Bronchial epithelial cell (primary cell): Measurements from ENCODE around the gene KRR1. TPM values are rescaled to one million over a fixed set of nuclear protein-coding genes. Genes with fewer than 3 reads are reported as not detected.

Experiments
- DNase-seq: peaks from one replicate; pipeline ENCODE4 v3.0.0-alpha.2; 2010; ENCODE audit warnings: low read depth
- FAIRE-seq: peaks from 2 replicates; lab custom pipeline; 2011; peaks lifted over from hg19 to GRCh38; lab: Jason Lieb, UNC
- H3K27me3 ChIP-seq: 2 replicates; pipeline ENCODE4 v1.5.1; 2011; ENCODE audit warnings: low read length; ENCODE audit not compliant: control insufficient read depth, insufficient read depth
- H3K36me3 ChIP-seq: 2 replicates; pipeline ENCODE4 v1.5.1; 2011; ENCODE audit warnings: low read length; ENCODE audit not compliant: control insufficient read depth, insufficient read depth
- H3K4me3 ChIP-seq: 2 replicates; pipeline ENCODE4 v1.5.1; 2011; ENCODE audit warnings: mild to moderate bottlenecking, low read depth, low read length, control low read depth
- CTCF ChIP-seq: IDR thresholded peaks from 2 replicates; pipeline ENCODE4 v1.5.1; 2011; ENCODE audit warnings: mild to moderate bottlenecking, moderate library complexity, low read length, control low read depth, inconsistent platforms; ENCODE audit not compliant: insufficient read depth, severe bottlenecking
- total RNA-seq: library from RNA; depleted of rRNA; stranded (reverse); fragments of >200 nt; gene quantifications from 2 replicates; pipeline ENCODE4 v1.2.1, GENCODE V29; 2014

KRR1 gene
- total RNA-seq, 1 donor from 2014 or later: 30.8 TPM

- FAIRE-seq (no peak), DNase-seq (peak; percentile 97)
- Histone ChIP-seq H3K36me3 (no peaks in the 10 kb centered on the region), H3K27me3 (no peaks in the 10 kb centered on the region), H3K4me3 (peak within 1 kb of the TSS; percentile 20)
- no peak for TF ChIP-seq CTCF
Measured at GRCh38 chr12:75480469-75480949, 30.9 kb downstream of the KRR1 start, which contains the start of gene GLIPR1. Gene GLIPR1 (plus strand): TSS chr12:75480755. CDS start chr12:75480881, 126 bp downstream.

DNA sequence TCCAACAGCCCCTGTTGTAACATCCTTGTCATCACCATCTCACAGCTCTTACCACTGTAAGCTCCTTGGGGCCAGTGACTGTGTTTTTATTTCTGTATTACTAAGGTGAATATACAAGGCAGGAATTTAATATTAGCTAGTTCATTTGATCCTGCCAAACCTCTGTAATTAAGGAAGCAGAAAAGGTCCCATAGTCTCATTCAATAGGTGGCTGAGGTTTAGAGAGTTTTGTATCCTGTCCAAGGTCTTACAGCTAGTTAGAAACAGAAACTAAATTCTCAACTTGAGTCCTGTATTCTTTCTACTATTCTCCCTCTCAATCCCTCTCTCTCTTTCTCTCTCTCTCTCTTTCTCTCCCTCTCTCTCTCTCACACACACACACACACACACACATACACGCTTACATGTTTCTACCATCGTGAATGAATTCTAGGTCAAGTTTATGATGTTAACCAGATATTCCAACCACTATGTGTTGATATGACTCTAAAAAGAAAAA is 31.4 kb downstream of the KRR1 start:
- Histone ChIP-seq H3K36me3 (no peaks in the 10 kb centered on the region), H3K4me3 (no peak overlapping the region), H3K27me3 (no peaks in the 10 kb centered on the region)
- no peak for TF ChIP-seq CTCF
- no peak for FAIRE-seq
- peak; percentile 37 for DNase-seq

- TF ChIP-seq CTCF: no peak
- Histone ChIP-seq H3K36me3 (no peaks in the 10 kb centered on the region), H3K27me3 (no peaks in the 10 kb centered on the region), H3K4me3 (no peak overlapping the region)
- FAIRE-seq: no peak
- DNase-seq: peak; percentile 42
Measured at GRCh38 chr12:75478116-75478794, 33.2 kb downstream of the KRR1 start.

- H3K4me3 ChIP-seq: no peak overlapping the region
- TF ChIP-seq CTCF: no peak
- no peak for FAIRE-seq
- no peaks in the 10 kb centered on the region for H3K36me3 ChIP-seq
- no peaks in the 10 kb centered on the region for H3K27me3 ChIP-seq
- no peak for DNase-seq
Measured at GRCh38 chr12:75477137-75477536, 34.3 kb downstream of the KRR1 start.

DNA sequence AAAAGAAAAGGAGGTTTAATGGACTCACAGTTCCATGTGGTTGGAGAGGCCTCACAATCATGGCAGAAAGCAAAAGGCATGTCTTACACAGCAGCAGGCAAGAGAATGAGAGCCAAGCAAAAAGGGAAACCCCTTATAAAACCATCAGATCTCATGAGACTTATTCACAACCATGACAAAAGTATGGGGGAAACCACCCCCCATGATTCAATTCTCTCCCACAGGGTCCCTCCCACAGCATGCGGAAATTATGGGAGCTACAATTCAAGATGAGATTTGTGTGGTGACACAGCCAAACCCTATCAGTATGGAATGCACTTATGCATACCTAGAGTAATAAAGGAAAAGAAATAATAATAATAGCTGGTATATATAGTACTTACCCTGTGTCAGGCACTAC is 35.3 kb downstream of the KRR1 start:
- no peak for TF ChIP-seq CTCF
- FAIRE-seq (no peak), DNase-seq (no peak)
- no peak overlapping the region for H3K4me3 ChIP-seq
- H3K36me3 ChIP-seq: no peaks in the 10 kb centered on the region
- H3K27me3 ChIP-seq: no peaks in the 10 kb centered on the region

DNA sequence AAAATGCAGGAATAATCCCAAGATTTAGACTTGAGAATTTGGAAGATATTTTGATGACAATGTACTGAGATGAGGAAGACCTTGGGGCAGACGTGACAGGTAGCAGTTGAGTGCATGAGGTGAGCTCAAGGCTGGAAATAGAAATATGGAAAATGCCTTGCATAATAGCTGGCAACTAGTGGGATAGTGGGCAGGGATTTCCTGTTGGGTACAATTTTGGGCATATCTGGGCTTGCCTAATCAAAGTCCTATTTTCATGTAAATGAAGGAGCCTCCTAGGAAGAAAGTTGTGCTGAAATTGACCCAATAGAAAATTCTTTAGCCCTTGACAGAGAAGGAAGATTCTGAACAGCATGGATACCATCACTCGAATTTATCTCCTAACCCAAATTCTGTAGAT is 37.3 kb downstream of the KRR1 start:
- Histone ChIP-seq H3K27me3 (no peaks in the 10 kb centered on the region), H3K4me3 (no peak overlapping the region), H3K36me3 (no peaks in the 10 kb centered on the region)
- TF ChIP-seq CTCF: no peak
- FAIRE-seq (no peak), DNase-seq (peak; percentile 80)
